Measurements from ENCODE around the gene UBE2E2.

DNA sequence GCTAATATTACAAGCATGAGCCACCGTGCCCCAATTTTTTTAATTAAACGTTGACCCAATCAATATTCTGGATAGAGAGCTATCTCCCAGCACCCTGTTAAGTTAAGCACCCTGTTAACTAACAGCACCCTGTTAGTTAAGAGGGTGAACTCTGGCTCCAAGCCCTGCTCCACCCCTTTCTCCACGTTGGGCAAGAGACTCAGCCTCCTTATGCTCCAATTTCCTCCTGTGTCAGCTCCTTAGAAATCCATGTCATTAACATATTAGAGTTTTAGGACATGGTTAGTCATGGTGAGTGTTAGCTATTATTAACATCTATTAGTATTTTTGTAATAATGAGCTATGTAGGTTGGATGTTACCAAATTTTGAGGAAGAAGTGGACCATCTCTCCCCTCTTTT lies 385.4 kb downstream of the UBE2E2 start:
- TF ChIP-seq GATA2 (IDR thresholded peaks at IDR 0.05; ENCODE audit: low read depth, low read length) (no peak), GATA3 (IDR thresholded peaks at IDR 0.05; ENCODE audit: low read depth, low read length) (no peak)

Data from SH-SY5Y (cell line).